NCI-H748 treated with DMSO at 0.1 percent for 48 hours (cell line): ENCODE data around the gene TRAF6.
"Not testable (repeated sequence)": the region's sequence is repeated elsewhere in the genome, so short reads cannot be mapped to it uniquely, and the experiment has no call there.

Source experiments
- DNase-seq: peaks from one replicate; lab custom pipeline; 2025; lab: John Stamatoyannopoulos, UW

Gene TRAF6

GRCh38 chr11:36492724-36493304 is 17.3 kb downstream of the TRAF6 start:
- peak; percentile 36 for DNase-seq

- DNase-seq, result no peak
Measured at GRCh38 chr11:36490026-36490806, 19.9 kb downstream of the TRAF6 start.

GRCh38 chr11:36488096-36488495 is 22.0 kb downstream of the TRAF6 start:
- DNase-seq, result no peak

GRCh38 chr11:36487619-36488018 is 22.5 kb downstream of the TRAF6 start:
- no peak for DNase-seq

- no peak for DNase-seq
Measured at GRCh38 chr11:36485298-36486002, 24.6 kb downstream of the TRAF6 start.

GRCh38 chr11:36483042-36483441 is 27.0 kb downstream of the TRAF6 start:
- not testable (repeated sequence) for DNase-seq

- no peak for DNase-seq
Measured at GRCh38 chr11:36480833-36481232, 29.2 kb downstream of the TRAF6 start.

- peak; percentile 28 for DNase-seq
Measured at GRCh38 chr11:36478700-36479329, 31.3 kb downstream of the TRAF6 start.

- no peak for DNase-seq
Measured at GRCh38 chr11:36475192-36475591, 34.9 kb downstream of the TRAF6 start.

- DNase-seq, result no peak
Measured at GRCh38 chr11:36471577-36471976, 38.5 kb downstream of the TRAF6 start.

GRCh38 chr11:36469881-36470802 is 39.9 kb downstream of the TRAF6 start:
- DNase-seq, result no peak

- DNase-seq, result no peak
Measured at GRCh38 chr11:36469063-36469462, 41.0 kb downstream of the TRAF6 start.

- DNase-seq, result no peak
Measured at GRCh38 chr11:36467916-36468315, 42.2 kb downstream of the TRAF6 start.

GRCh38 chr11:36467012-36467411 is 43.1 kb downstream of the TRAF6 start:
- DNase-seq, result no peak

- no peak for DNase-seq
Measured at GRCh38 chr11:36465449-36466163, 44.5 kb downstream of the TRAF6 start.

GRCh38 chr11:36464720-36465119 is 45.4 kb downstream of the TRAF6 start:
- DNase-seq, result no peak

- no peak for DNase-seq
Measured at GRCh38 chr11:36463781-36464180, 46.3 kb downstream of the TRAF6 start.

GRCh38 chr11:36462321-36462720 is 47.8 kb downstream of the TRAF6 start:
- no peak for DNase-seq

GRCh38 chr11:36460220-36460619 is 49.9 kb downstream of the TRAF6 start:
- DNase-seq, result no peak

GRCh38 chr11:36459046-36459445 is 51.0 kb downstream of the TRAF6 start:
- DNase-seq, result no peak
